Esophagus muscularis mucosa (tissue), 4 donors: ENCODE data around the gene ANKRD29. TPM values are rescaled to one million over a fixed set of nuclear protein-coding genes. Genes with fewer than 3 reads are reported as not detected.

Experiments
- DNase-seq: peaks from one replicate; pipeline ENCODE4 v3.0.0-alpha.2; 2017; ENCODE audit errors: extremely low spot score
- H3K27ac ChIP-seq, 4 donors: fragments of 200-600 bp; sonication (generic); replicated peaks in 1 of 4; 1 replicate in 3 of 4; 2 replicates in 1 of 4; pipeline ENCODE4 v1.5.1; 2016 to 2019; ENCODE audit warnings: mild to moderate bottlenecking in 1 of 4
- H3K27me3 ChIP-seq, 4 donors: fragments of 200-600 bp; sonication (generic); one replicate each; pipeline versions ENCODE4 v1.5.1 to v1.6.0; 2016 to 2019
- H3K36me3 ChIP-seq, 4 donors: fragments of 200-600 bp; sonication (generic); one replicate each; pipeline ENCODE4 v1.5.1; 2016 to 2019
- H3K4me1 ChIP-seq, 4 donors: fragments of 200-600 bp; sonication (generic); one replicate each; pipeline ENCODE4 v1.5.1; 2016 to 2019
- H3K4me3 ChIP-seq, 4 donors: fragments of 200-600 bp; sonication (generic); 1 replicate in 2 of 4; 2 replicates in 2 of 4; pipeline ENCODE4 v1.5.1; 2016 to 2019; ENCODE audit warnings: mild to moderate bottlenecking in 4 of 4, moderate library complexity in 1 of 4
- H3K9me3 ChIP-seq, 4 donors: fragments of 200-600 bp; sonication (generic); 1 replicate in 3 of 4; 2 replicates in 1 of 4; pipeline ENCODE4 v1.5.1; 2016 to 2019
- CTCF ChIP-seq, 3 experiments: fragments of 200-600 bp in 2 of 3; fragments of 450-650 bp in 1 of 3; sonication (generic) in 2 of 3; IDR thresholded peaks; one replicate each; pipeline ENCODE4 v1.5.1; 2017 to 2019; ENCODE audit warnings: antibody characterized with exemption in 3 of 3, mild to moderate bottlenecking in 2 of 3, moderate library complexity in 1 of 3
- EP300 ChIP-seq: sonication (generic); formaldehyde crosslinking; IDR thresholded peaks from one replicate; pipeline ENCODE4 v1.6.1; 2017; ENCODE audit warnings: antibody characterized with exemption
- POLR2A ChIP-seq: fragments of 450-650 bp; IDR thresholded peaks from one replicate; pipeline ENCODE4 v1.6.1; 2017; ENCODE audit warnings: antibody characterized with exemption, moderate library complexity, mild to moderate bottlenecking, low read depth
- POLR2AphosphoS5 ChIP-seq, 2 donors: sonication (generic); formaldehyde crosslinking; IDR thresholded peaks; one replicate each; pipeline ENCODE4 v1.6.1; 2017; ENCODE audit warnings: antibody characterized with exemption in 2 of 2
- WGBS: methylation state at CpG from one replicate; pipeline ENCODE4 v1.1.5; 2018; 5-methylcytosine and 5-hydroxymethylcytosine counted together
- intact Hi-C: fragments of 100-400 bp; cut with DNase I; formaldehyde crosslinking; loops from one replicate; pipeline ENCODE4 v1.15.1; 2023
- total RNA-seq, 4 donors: library from RNA; depleted of rRNA; stranded (reverse); fragments of >200 nt; gene quantifications; one replicate each; pipeline versions ENCODE4 v1.1.0 to v1.2.1, GENCODE V29; 2016

ANKRD29 gene
- total RNA-seq, 4 donors from 2014 or later = 7.8 to 14.4 (median 10.9) TPM

GRCh38 chr18:23599809-23600208 is 62.9 kb downstream of the ANKRD29 start:
- WGBS = 59% methylated on average over 1 of the region's 1 CpG
- Histone ChIP-seq H3K36me3 (no peaks in the 10 kb centered on the region), H3K9me3 (no peaks in the 10 kb centered on the region), H3K27ac (no peak overlapping the region), H3K4me3 (no peak overlapping the region), H3K4me1 (no peaks in the 10 kb centered on the region), H3K27me3 (no peaks in the 10 kb centered on the region)
- DNase-seq = no peak
- TF ChIP-seq EP300 (no peak), CTCF (IDR thresholded peaks at IDR 0.05) (no peak), POLR2AphosphoS5 (IDR thresholded peaks at IDR 0.05) (no peak), POLR2A (no peak)
- intact Hi-C loops = no loop called here

GRCh38 chr18:23596183-23596582 is 66.5 kb downstream of the ANKRD29 start:
- H3K27ac ChIP-seq = no peak overlapping the region
- no peak for DNase-seq
- no peak overlapping the region for H3K4me3 ChIP-seq
- H3K27me3 ChIP-seq = no peaks in the 10 kb centered on the region
- 82% methylated on average over 7 of the region's 7 CpGs for WGBS
- H3K4me1 ChIP-seq = no peaks in the 10 kb centered on the region
- no peaks in the 10 kb centered on the region for H3K36me3 ChIP-seq
- intact Hi-C loops = no loop called here
- TF ChIP-seq CTCF (IDR thresholded peaks at IDR 0.05) (no peak), POLR2AphosphoS5 (IDR thresholded peaks at IDR 0.05) (no peak), EP300 (no peak), POLR2A (no peak)
- no peaks in the 10 kb centered on the region for H3K9me3 ChIP-seq

GRCh38 chr18:23595591-23595990 is 67.1 kb downstream of the ANKRD29 start:
- no peaks in the 10 kb centered on the region for H3K36me3 ChIP-seq

GRCh38 chr18:23593720-23594119 is 69.0 kb downstream of the ANKRD29 start:
- H3K4me1 ChIP-seq = no peaks in the 10 kb centered on the region
- H3K9me3 ChIP-seq = no peaks in the 10 kb centered on the region
- no peaks in the 10 kb centered on the region for H3K27me3 ChIP-seq
- no peak for TF ChIP-seq EP300
- TF ChIP-seq POLR2AphosphoS5 (IDR thresholded peaks at IDR 0.05) = no peak
- no peak for TF ChIP-seq POLR2A
- TF ChIP-seq CTCF (IDR thresholded peaks at IDR 0.05) = no peak
- intact Hi-C loops = no loop called here
- no peaks in the 10 kb centered on the region for H3K36me3 ChIP-seq
- H3K27ac ChIP-seq = no peak overlapping the region
- WGBS = 88% methylated on average over 2 of the region's 2 CpGs
- no peak overlapping the region for H3K4me3 ChIP-seq
- DNase-seq = no peak

More at GRCh38 chr18:23595591-23595990, 67.1 kb downstream of the ANKRD29 start:
- Histone ChIP-seq H3K4me1 (no peaks in the 10 kb centered on the region), H3K9me3 (no peaks in the 10 kb centered on the region), H3K27ac (no peak overlapping the region), H3K27me3 (no peaks in the 10 kb centered on the region), H3K4me3 (no peak overlapping the region)
- 96% methylated on average over 7 of the region's 7 CpGs for WGBS
- DNase-seq = no peak
- intact Hi-C loops = no loop called here
- TF ChIP-seq POLR2A (no peak), EP300 (no peak), POLR2AphosphoS5 (IDR thresholded peaks at IDR 0.05) (no peak), CTCF (IDR thresholded peaks at IDR 0.05) (no peak)

- DNase-seq = no peak
- H3K27ac ChIP-seq = no peak overlapping the region
- H3K36me3 ChIP-seq = no peaks in the 10 kb centered on the region
- TF ChIP-seq EP300 (no peak), CTCF (IDR thresholded peaks at IDR 0.05) (no peak), POLR2A (no peak), POLR2AphosphoS5 (IDR thresholded peaks at IDR 0.05) (no peak)
- intact Hi-C loops = no loop called here
- no peak overlapping the region for H3K4me3 ChIP-seq
- H3K9me3 ChIP-seq = no peaks in the 10 kb centered on the region
- H3K27me3 ChIP-seq = no peaks in the 10 kb centered on the region
- no peaks in the 10 kb centered on the region for H3K4me1 ChIP-seq
- WGBS = 100% methylated on average over 2 of the region's 2 CpGs
Observed at GRCh38 chr18:23592911-23593310, 69.8 kb downstream of the ANKRD29 start.
